Kidney (tissue), 14 donors: ENCODE data around the gene STARD4. TPM values are rescaled to one million over a fixed set of nuclear protein-coding genes. Genes with fewer than 3 reads are reported as not detected.

Experiments
- DNase-seq, 5 donors: peaks; one replicate each; pipeline ENCODE4 v3.0.0-alpha.2; 2013 to 2020
- FAIRE-seq: peaks from 2 replicates; lab custom pipeline; 2012; peaks lifted over from hg19 to GRCh38; lab: Jason Lieb, UNC
- H3K27ac ChIP-seq, 2 donors: one replicate each; pipeline ENCODE4 v1.7.0; 2013; ENCODE audit warnings: low read depth in 2 of 2, low read length in 2 of 2, inconsistent platforms in 1 of 2
- H3K27me3 ChIP-seq: one replicate; pipeline ENCODE4 v1.7.1; 2013; ENCODE audit warnings: low read length, inconsistent platforms; ENCODE audit not compliant: control insufficient read depth, insufficient read depth
- H3K36me3 ChIP-seq, 3 donors: one replicate each; pipeline versions ENCODE4 v1.7.0 to v1.7.1; 2013; ENCODE audit warnings: low read length in 3 of 3, control low read depth in 1 of 3, inconsistent platforms in 1 of 3; ENCODE audit not compliant: insufficient read depth in 3 of 3, control insufficient read depth in 2 of 3
- H3K4me1 ChIP-seq, 3 donors: one replicate each; pipeline versions ENCODE4 v1.7.0 to v1.7.1; 2013; ENCODE audit warnings: low read length in 3 of 3, inconsistent platforms in 1 of 3, low read depth in 1 of 3; ENCODE audit not compliant: control insufficient read depth in 2 of 3, insufficient read depth in 2 of 3
- H3K4me3 ChIP-seq, 3 donors: one replicate each; pipeline versions ENCODE4 v1.7.0 to v1.8.1; 2013; ENCODE audit warnings: low read length in 3 of 3, control low read depth in 1 of 3, inconsistent platforms in 1 of 3
- H3K9ac ChIP-seq, 3 donors: one replicate each; pipeline versions ENCODE4 v1.7.0 to v1.7.1; 2013; ENCODE audit warnings: low read length in 3 of 3, control low read depth in 1 of 3, inconsistent platforms in 1 of 3
- H3K9me3 ChIP-seq, 3 donors: one replicate each; pipeline versions ENCODE4 v1.7.0 to v1.7.1; 2013; ENCODE audit warnings: low read length in 3 of 3, control low read depth in 1 of 3, inconsistent platforms in 1 of 3; ENCODE audit not compliant: control insufficient read depth in 2 of 3, insufficient read depth in 1 of 3
- CTCF ChIP-seq: IDR thresholded peaks from 3 replicates; pipeline ENCODE4 v1.5.1; 2012; ENCODE audit warnings: mild to moderate bottlenecking, moderate library complexity, borderline replicate concordance; ENCODE audit not compliant: insufficient read depth; ENCODE audit errors: extremely low read depth
- intact Hi-C: fragments of 100-400 bp; cut with DNase I; formaldehyde crosslinking; loops from one replicate; pipeline ENCODE4 v1.11.1; 2022
- polyA plus RNA-seq: library from polyadenylated mRNA; stranded (reverse); fragments of 350-450 nt; fragmentation: Illumina TruSeq; extraction: RNeasy Lipid Tissue Mini Kit (QIAGEN cat#74804); gene quantifications from one replicate; pipeline ENCODE4 v1.2.3, GENCODE V29; 2014; ENCODE audit warnings: low read depth, low replicate concordance; ENCODE audit not compliant: insufficient read depth
- total RNA-seq: library from RNA; stranded (reverse); fragmentation: NEBNext Ultra II Directional; extraction: Animal tissue kit (Norgen Biotek cat#: 25700); gene quantifications from one replicate; pipeline ENCODE4 v1.2.1, GENCODE V29; 2021
- donor health status: control.
- donor health status: control.
- donor health status: control.
- donor health status: control.
- donor health status: control.
- donor health status: DM: yes; HTN: yes; CAD: no.
- donor health status: Normal renal cell carcinoma (clear cell type).

STARD4 gene
- total and polyA plus RNA-seq, 2 donors from 2014 or later: 10.4 to 12.6 TPM

- no peak overlapping the region for H3K27ac ChIP-seq
- no peaks in the 10 kb centered on the region for H3K9me3 ChIP-seq
- no peak overlapping the region for H3K4me3 ChIP-seq
- TF ChIP-seq CTCF: no peak
- H3K36me3 ChIP-seq: no peaks in the 10 kb centered on the region
- no peak for DNase-seq
- intact Hi-C loops: no loop called here
- H3K9ac ChIP-seq: no peak overlapping the region
- no peaks in the 10 kb centered on the region for H3K27me3 ChIP-seq
- no peak for FAIRE-seq
- H3K4me1 ChIP-seq: no peaks in the 10 kb centered on the region
Measured at GRCh38 chr5:111535879-111536549, 23.7 kb upstream of the STARD4 start.

GRCh38 chr5:111532886-111533582 is 20.7 kb upstream of the STARD4 start:
- DNase-seq: no peak
- no peak for TF ChIP-seq CTCF
- no peak overlapping the region for H3K4me3 ChIP-seq
- FAIRE-seq: no peak
- peaks cover 0 to 2% (median 0%) of the 10 kb centered on the region in 3 donors for H3K4me1 ChIP-seq
- H3K27ac ChIP-seq: no peak overlapping the region
- intact Hi-C loops: no loop called here
- H3K9ac ChIP-seq: no peak overlapping the region
- H3K9me3 ChIP-seq: no peaks in the 10 kb centered on the region
- H3K27me3 ChIP-seq: no peaks in the 10 kb centered on the region
- no peaks in the 10 kb centered on the region for H3K36me3 ChIP-seq

- TF ChIP-seq CTCF: no peak
- intact Hi-C loops: no loop called here
- peak overlapping the region in 1 of 3 donors; percentile 40 for H3K4me3 ChIP-seq
- FAIRE-seq: no peak
- peak in 4 of 5 donors; percentile 26 to 87 (median 52) for DNase-seq
- peak overlapping the region in 1 of 2 donors; percentile 71 for H3K27ac ChIP-seq
- H3K36me3 ChIP-seq: no peaks in the 10 kb centered on the region
- H3K9me3 ChIP-seq: no peaks in the 10 kb centered on the region
- H3K9ac ChIP-seq: no peak overlapping the region
- H3K4me1 ChIP-seq: peaks cover 0 to 2% (median 0%) of the 10 kb centered on the region in 3 donors
- no peaks in the 10 kb centered on the region for H3K27me3 ChIP-seq
Measured at GRCh38 chr5:111530298-111530740, 18.0 kb upstream of the STARD4 start.
